Kidney (tissue), 14 donors: Measurements from ENCODE around the gene PEX16. TPM values are rescaled to one million over a fixed set of nuclear protein-coding genes. Genes with fewer than 3 reads are reported as not detected.

Experiments
- DNase-seq, 5 donors: peaks; one replicate each; pipeline ENCODE4 v3.0.0-alpha.2; 2013 to 2020
- FAIRE-seq: peaks from 2 replicates; lab custom pipeline; 2012; peaks lifted over from hg19 to GRCh38; lab: Jason Lieb, UNC
- H3K27ac ChIP-seq, 2 donors: one replicate each; pipeline ENCODE4 v1.7.0; 2013; ENCODE audit warnings: low read depth in 2 of 2, low read length in 2 of 2, inconsistent platforms in 1 of 2
- H3K27me3 ChIP-seq: one replicate; pipeline ENCODE4 v1.7.1; 2013; ENCODE audit warnings: low read length, inconsistent platforms; ENCODE audit not compliant: control insufficient read depth, insufficient read depth
- H3K36me3 ChIP-seq, 3 donors: one replicate each; pipeline versions ENCODE4 v1.7.0 to v1.7.1; 2013; ENCODE audit warnings: low read length in 3 of 3, control low read depth in 1 of 3, inconsistent platforms in 1 of 3; ENCODE audit not compliant: insufficient read depth in 3 of 3, control insufficient read depth in 2 of 3
- H3K4me1 ChIP-seq, 3 donors: one replicate each; pipeline versions ENCODE4 v1.7.0 to v1.7.1; 2013; ENCODE audit warnings: low read length in 3 of 3, inconsistent platforms in 1 of 3, low read depth in 1 of 3; ENCODE audit not compliant: control insufficient read depth in 2 of 3, insufficient read depth in 2 of 3
- H3K4me3 ChIP-seq, 3 donors: one replicate each; pipeline versions ENCODE4 v1.7.0 to v1.8.1; 2013; ENCODE audit warnings: low read length in 3 of 3, control low read depth in 1 of 3, inconsistent platforms in 1 of 3
- H3K9ac ChIP-seq, 3 donors: one replicate each; pipeline versions ENCODE4 v1.7.0 to v1.7.1; 2013; ENCODE audit warnings: low read length in 3 of 3, control low read depth in 1 of 3, inconsistent platforms in 1 of 3
- H3K9me3 ChIP-seq, 3 donors: one replicate each; pipeline versions ENCODE4 v1.7.0 to v1.7.1; 2013; ENCODE audit warnings: low read length in 3 of 3, control low read depth in 1 of 3, inconsistent platforms in 1 of 3; ENCODE audit not compliant: control insufficient read depth in 2 of 3, insufficient read depth in 1 of 3
- intact Hi-C: fragments of 100-400 bp; cut with DNase I; formaldehyde crosslinking; loops from one replicate; pipeline ENCODE4 v1.11.1; 2022
- polyA plus RNA-seq: library from polyadenylated mRNA; stranded (reverse); fragments of 350-450 nt; fragmentation: Illumina TruSeq; extraction: RNeasy Lipid Tissue Mini Kit (QIAGEN cat#74804); gene quantifications from one replicate; pipeline ENCODE4 v1.2.3, GENCODE V29; 2014; ENCODE audit warnings: low read depth, low replicate concordance; ENCODE audit not compliant: insufficient read depth
- total RNA-seq: library from RNA; stranded (reverse); fragmentation: NEBNext Ultra II Directional; extraction: Animal tissue kit (Norgen Biotek cat#: 25700); gene quantifications from one replicate; pipeline ENCODE4 v1.2.1, GENCODE V29; 2021
- TF ChIP-seq, protein P1 (sequence below): IDR thresholded peaks from 3 replicates; pipeline ENCODE4 v1.5.1; 2012; ENCODE audit warnings: mild to moderate bottlenecking, moderate library complexity, borderline replicate concordance; ENCODE audit not compliant: insufficient read depth; ENCODE audit errors: extremely low read depth
- donor health status: control.
- donor health status: control.
- donor health status: control.
- donor health status: control.
- donor health status: control.
- donor health status: DM: yes; HTN: yes; CAD: no.
- donor health status: Normal renal cell carcinoma (clear cell type).

Gene PEX16
- total and polyA plus RNA-seq, 2 donors from 2014 or later, result 38.4 to 46.0 TPM

DNA sequence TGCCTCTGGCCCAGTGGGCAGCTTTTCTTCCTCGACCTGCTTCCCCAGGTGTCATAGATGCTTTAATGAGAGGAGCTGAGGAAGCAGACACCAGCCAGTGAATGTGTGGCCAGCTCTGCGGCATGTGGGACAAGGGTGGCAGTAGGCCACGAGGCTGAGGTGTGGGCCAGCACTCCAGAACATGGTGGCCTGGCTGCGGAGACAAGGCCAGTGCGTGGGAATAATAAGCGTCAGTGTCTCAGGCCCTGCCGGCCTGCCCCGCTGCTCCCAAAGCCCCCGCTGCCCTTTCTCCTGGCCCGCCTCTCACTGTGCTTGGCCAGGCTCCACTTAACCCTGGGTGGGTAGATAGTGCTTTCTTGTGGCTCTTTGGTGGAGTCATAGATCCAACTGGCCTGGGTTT is 30.1 kb downstream of the PEX16 start:
- TF ChIP-seq, protein P1, sequence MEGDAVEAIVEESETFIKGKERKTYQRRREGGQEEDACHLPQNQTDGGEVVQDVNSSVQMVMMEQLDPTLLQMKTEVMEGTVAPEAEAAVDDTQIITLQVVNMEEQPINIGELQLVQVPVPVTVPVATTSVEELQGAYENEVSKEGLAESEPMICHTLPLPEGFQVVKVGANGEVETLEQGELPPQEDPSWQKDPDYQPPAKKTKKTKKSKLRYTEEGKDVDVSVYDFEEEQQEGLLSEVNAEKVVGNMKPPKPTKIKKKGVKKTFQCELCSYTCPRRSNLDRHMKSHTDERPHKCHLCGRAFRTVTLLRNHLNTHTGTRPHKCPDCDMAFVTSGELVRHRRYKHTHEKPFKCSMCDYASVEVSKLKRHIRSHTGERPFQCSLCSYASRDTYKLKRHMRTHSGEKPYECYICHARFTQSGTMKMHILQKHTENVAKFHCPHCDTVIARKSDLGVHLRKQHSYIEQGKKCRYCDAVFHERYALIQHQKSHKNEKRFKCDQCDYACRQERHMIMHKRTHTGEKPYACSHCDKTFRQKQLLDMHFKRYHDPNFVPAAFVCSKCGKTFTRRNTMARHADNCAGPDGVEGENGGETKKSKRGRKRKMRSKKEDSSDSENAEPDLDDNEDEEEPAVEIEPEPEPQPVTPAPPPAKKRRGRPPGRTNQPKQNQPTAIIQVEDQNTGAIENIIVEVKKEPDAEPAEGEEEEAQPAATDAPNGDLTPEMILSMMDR, result no peak
- intact Hi-C loops, result no loop called here
- Histone ChIP-seq H3K4me3 (no peak overlapping the region), H3K9me3 (no peaks in the 10 kb centered on the region), H3K4me1 (peaks cover 0 to 2% (median 0%) of the 10 kb centered on the region in 3 donors), H3K9ac (no peak overlapping the region), H3K27me3 (no peaks in the 10 kb centered on the region), H3K36me3 (no peaks in the 10 kb centered on the region), H3K27ac (no peak overlapping the region)
- DNase-seq, result peak in 2 of 5 donors; percentile 17 to 48
- FAIRE-seq, result no peak

DNA sequence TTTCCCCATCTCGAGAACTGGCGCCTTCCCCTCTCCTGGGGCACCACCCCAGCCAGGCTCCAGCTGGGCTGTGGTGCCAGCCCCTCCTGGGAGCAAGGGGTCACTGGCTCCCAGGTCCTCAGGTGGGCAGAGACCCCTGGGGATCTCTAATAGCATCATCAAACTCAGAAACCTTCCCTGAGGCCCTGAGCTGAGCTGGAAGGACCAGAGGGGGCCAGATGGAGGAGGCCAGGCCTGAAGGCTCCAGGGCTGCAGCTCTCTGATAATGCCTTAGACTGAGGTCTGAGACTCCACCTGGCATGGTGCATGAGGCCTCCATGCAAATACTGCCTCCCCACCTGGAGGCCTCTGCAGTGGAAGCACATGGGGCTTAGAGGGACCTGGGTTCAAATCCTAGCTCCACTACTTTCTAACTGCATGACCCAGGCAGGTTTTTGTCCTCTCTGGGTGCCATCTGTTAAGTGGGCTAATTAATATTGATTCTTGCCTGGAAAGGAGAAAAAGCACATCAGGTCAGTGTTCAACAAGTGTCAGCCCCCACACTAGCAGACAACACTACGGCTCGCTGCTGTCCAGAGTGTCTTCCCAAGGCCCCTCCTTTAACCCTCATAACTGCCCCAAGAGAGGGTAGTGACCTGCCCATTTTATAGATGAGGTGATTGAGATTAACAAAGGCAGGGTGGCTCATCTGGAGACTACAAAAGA is 30.7 kb downstream of the PEX16 start:
- Histone ChIP-seq H3K4me3 (no peak overlapping the region), H3K27ac (no peak overlapping the region), H3K9me3 (no peaks in the 10 kb centered on the region), H3K4me1 (peaks cover 0 to 2% (median 0%) of the 10 kb centered on the region in 3 donors), H3K27me3 (no peaks in the 10 kb centered on the region), H3K9ac (no peak overlapping the region), H3K36me3 (peaks cover 0 to 4% (median 2%) of the 10 kb centered on the region in 3 donors)
- no peak for FAIRE-seq
- TF ChIP-seq, protein P1, result no peak
- intact Hi-C loops, result no loop called here
- peak in 1 of 5 donors; percentile 40 for DNase-seq

DNA sequence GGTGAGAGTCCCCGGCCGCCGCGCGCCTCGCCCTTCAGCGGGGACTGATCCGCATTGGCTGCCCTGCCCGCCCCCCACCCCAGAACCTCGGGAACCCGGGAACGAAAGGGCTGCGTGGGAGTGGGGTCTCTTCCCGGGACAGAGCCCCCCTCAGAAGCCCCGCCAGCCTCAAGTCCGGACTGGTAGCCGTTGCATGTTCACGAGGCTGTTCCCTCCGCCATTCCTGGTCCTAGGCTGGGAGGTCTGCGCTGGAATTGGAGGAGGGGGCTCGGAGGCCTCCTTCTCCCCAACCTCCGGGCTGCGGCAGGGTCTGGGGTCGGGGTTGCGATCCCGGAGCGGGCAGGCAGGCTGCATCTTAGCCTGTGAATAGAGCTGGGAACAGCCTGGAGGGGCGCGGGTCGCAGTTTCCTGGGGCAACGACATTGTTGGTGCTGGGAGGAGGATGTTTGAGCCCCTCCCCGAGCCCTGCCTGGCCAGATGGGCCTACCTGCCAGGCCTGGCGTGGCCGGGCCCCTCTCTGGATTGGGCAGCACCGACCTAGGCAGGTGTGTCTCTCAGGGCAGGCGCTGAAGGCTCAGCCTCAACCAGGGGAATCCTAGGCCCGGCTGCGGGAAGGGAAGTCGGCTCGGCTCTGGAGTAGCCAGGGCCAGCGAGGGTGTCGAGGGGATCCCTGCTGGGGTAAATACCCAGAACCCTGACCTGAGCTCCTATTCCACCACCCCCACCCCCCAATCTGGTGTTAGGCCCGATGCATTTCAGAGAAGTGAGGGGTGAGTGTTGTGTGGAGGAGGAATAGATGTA is 31.6 kb downstream of the PEX16 start:
- no peaks in the 10 kb centered on the region for H3K27me3 ChIP-seq
- TF ChIP-seq, protein P1, result no peak
- peaks cover 2 to 13% (median 3%) of the 10 kb centered on the region in 3 donors for H3K36me3 ChIP-seq
- H3K9ac ChIP-seq, result peak overlapping the region in 1 of 3 donors; percentile 19
- DNase-seq (peak in 4 of 5 donors; percentile 13 to 79 (median 46)), FAIRE-seq (no peak)
- H3K4me1 ChIP-seq, result peaks cover 0 to 3% (median 0%) of the 10 kb centered on the region in 3 donors
- intact Hi-C loops, result no loop called here
- no peaks in the 10 kb centered on the region for H3K9me3 ChIP-seq
- H3K27ac ChIP-seq, result no peak overlapping the region
- H3K4me3 ChIP-seq, result peak overlapping the region in 1 of 3 donors; percentile 49
